H1 (cell line): ENCODE data around the gene MCF2L. TPM values are rescaled to one million over a fixed set of nuclear protein-coding genes. Genes with fewer than 3 reads are reported as not detected.

Experiments used
- CTCF ChIA-PET: fragments of 300-600 bp; sonication (Branson Sonifier 250); formaldehyde crosslinking; loops from one replicate; lab custom pipeline; 2021; ENCODE audit not compliant: partially characterized antibody; lab: Charles Lee
- POLR2A ChIA-PET: fragments of 300-600 bp; sonication (Branson Sonifier 250); formaldehyde crosslinking; loops from one replicate; lab custom pipeline; 2021; ENCODE audit warnings: inconsistent platforms; ENCODE audit not compliant: partially characterized antibody; lab: Charles Lee
- DNase-seq, 2 experiments: peaks; one replicate each; pipeline versions ENCODE4 v3.0.0 to v3.0.0-alpha.2; 2010 to 2022; ENCODE audit warnings: low spot score in 2 of 2, low read depth in 1 of 2, mixed read lengths in 1 of 2
- FAIRE-seq: peaks from 2 replicates; lab custom pipeline; 2011; peaks lifted over from hg19 to GRCh38; lab: Jason Lieb, UNC
- H2AFZ ChIP-seq: 2 replicates; pipeline ENCODE4 v1.8.1; 2012; ENCODE audit warnings: low read length, inconsistent platforms
- H2AK5ac ChIP-seq: 2 replicates; pipeline ENCODE4 v1.6.1; 2013; ENCODE audit warnings: low read depth, low read length
- H2BK120ac ChIP-seq: replicated peaks from 2 replicates; pipeline ENCODE3; 2013; ENCODE audit warnings: low read depth, low read length, inconsistent platforms
- H2BK12ac ChIP-seq: 2 replicates; pipeline ENCODE4 v1.6.1; 2013; ENCODE audit warnings: low read depth, low read length
- H2BK15ac ChIP-seq: 2 replicates; pipeline ENCODE4 v1.6.1; 2013; ENCODE audit warnings: low read length
- H2BK20ac ChIP-seq: 2 replicates; pipeline ENCODE4 v1.6.1; 2013; ENCODE audit warnings: low read length
- H2BK5ac ChIP-seq: 2 replicates; pipeline ENCODE4 v1.6.1; 2013; ENCODE audit warnings: low read depth, low read length
- H3K14ac ChIP-seq: 2 replicates; pipeline ENCODE4 v1.6.1; 2013; ENCODE audit warnings: inconsistent platforms; ENCODE audit not compliant: insufficient read length
- H3K18ac ChIP-seq: 2 replicates; pipeline ENCODE4 v1.6.1; 2013; ENCODE audit warnings: low read length; ENCODE audit errors: extremely low read depth
- H3K23ac ChIP-seq: 2 replicates; pipeline ENCODE4 v1.6.1; 2013; ENCODE audit warnings: inconsistent platforms; ENCODE audit not compliant: insufficient read length
- H3K23me2 ChIP-seq: 2 replicates; pipeline ENCODE4 v1.6.1; 2013; ENCODE audit warnings: low read depth, low read length
- H3K27ac ChIP-seq: 2 replicates; pipeline ENCODE4 v1.6.1; 2011; ENCODE audit warnings: low read depth, low read length, inconsistent platforms
- H3K27me3 ChIP-seq, 4 experiments: replicated peaks in 1 of 4; 1 replicate in 1 of 4; 2 replicates in 3 of 4; pipeline versions ENCODE4 v1.6.1 to v1.8.1; 2011 to 2013; ENCODE audit warnings: low read length in 3 of 4, mild to moderate bottlenecking in 3 of 4, inconsistent platforms in 2 of 4, mixed read lengths in 2 of 4, moderate library complexity in 1 of 4; ENCODE audit not compliant: control insufficient read depth in 3 of 4, insufficient read depth in 3 of 4; ENCODE audit errors: extremely low read depth in 1 of 4
- H3K36me3 ChIP-seq, 4 experiments: 2 replicates each; pipeline versions ENCODE4 v1.6.1 to v1.8.1; 2011 to 2013; ENCODE audit warnings: mild to moderate bottlenecking in 4 of 4, low read length in 3 of 4, moderate library complexity in 2 of 4, control low read depth in 1 of 4, inconsistent platforms in 1 of 4; ENCODE audit not compliant: insufficient read depth in 4 of 4, control insufficient read depth in 2 of 4
- H3K4ac ChIP-seq: replicated peaks from 2 replicates; pipeline ENCODE3; 2013; ENCODE audit warnings: low read length, low read depth, mixed read lengths, inconsistent platforms; ENCODE audit not compliant: insufficient read length
- H3K4me1 ChIP-seq, 4 experiments: replicated peaks in 1 of 4; 1 replicate in 1 of 4; 2 replicates in 3 of 4; pipeline versions ENCODE4 v1.6.1 to v1.8.1; 2011 to 2013; ENCODE audit warnings: low read length in 3 of 4, inconsistent platforms in 2 of 4, mixed read lengths in 1 of 4; ENCODE audit not compliant: insufficient read depth in 4 of 4, control insufficient read depth in 3 of 4
- H3K4me2 ChIP-seq, 2 experiments: 2 replicates each; pipeline versions ENCODE4 v1.6.1 to v1.8.1; 2011 to 2013; ENCODE audit warnings: low read depth in 2 of 2, low read length in 2 of 2, control low read depth in 1 of 2, inconsistent platforms in 1 of 2, mild to moderate bottlenecking in 1 of 2; ENCODE audit not compliant: insufficient read depth in 1 of 2
- H3K4me3 ChIP-seq, 4 experiments: fragments of 200-600, 300-600 bp in 1 of 4; sonication (generic), shearing (Covaris generic), sonication (Bioruptor Twin) in 1 of 4; 2 replicates each; pipeline versions ENCODE4 v1.5.1 to v1.8.1; 2011 to 2016; ENCODE audit warnings: low read length in 4 of 4, low read depth in 3 of 4, control low read depth in 2 of 4, inconsistent platforms in 2 of 4, mild to moderate bottlenecking in 2 of 4, mixed read lengths in 1 of 4, moderate library complexity in 1 of 4; ENCODE audit not compliant: insufficient read depth in 2 of 4; ENCODE audit errors: extremely low read depth in 1 of 4
- H3K56ac ChIP-seq: replicated peaks from 2 replicates; pipeline ENCODE3; 2013; ENCODE audit warnings: low read depth, mild to moderate bottlenecking, mixed read lengths, low read length, inconsistent platforms; ENCODE audit not compliant: insufficient read length
- H3K79me1 ChIP-seq: 2 replicates; pipeline ENCODE4 v1.6.1; 2013; ENCODE audit warnings: low read depth, low read length, control low read depth
- H3K79me2 ChIP-seq, 2 experiments: 2 replicates each; pipeline versions ENCODE4 v1.6.1 to v1.8.1; 2012 to 2013; ENCODE audit warnings: low read length in 2 of 2, mild to moderate bottlenecking in 2 of 2, inconsistent platforms in 1 of 2; ENCODE audit not compliant: insufficient read depth in 2 of 2, control insufficient read depth in 1 of 2
- H3K9ac ChIP-seq, 4 experiments: replicated peaks in 1 of 4; 1 replicate in 1 of 4; 2 replicates in 3 of 4; pipeline versions ENCODE4 v1.6.1 to v1.8.1; 2011 to 2013; ENCODE audit warnings: low read depth in 3 of 4, low read length in 3 of 4, control low read depth in 2 of 4, mild to moderate bottlenecking in 2 of 4, moderate library complexity in 2 of 4, inconsistent platforms in 1 of 4; ENCODE audit errors: extremely low read depth in 1 of 4
- H3K9me3 ChIP-seq, 2 experiments: 2 replicates each; pipeline versions ENCODE4 v1.6.1 to v1.8.1; 2012 to 2013; ENCODE audit warnings: mild to moderate bottlenecking in 2 of 2, moderate library complexity in 2 of 2, control low read depth in 1 of 2, inconsistent platforms in 1 of 2, low read depth in 1 of 2, low read length in 1 of 2, mixed read lengths in 1 of 2; ENCODE audit not compliant: insufficient read depth in 2 of 2
- H4K20me1 ChIP-seq, 2 experiments: replicated peaks in 1 of 2; 2 replicates each; pipeline versions ENCODE3 to v1.8.1; 2011 to 2013; ENCODE audit warnings: inconsistent platforms in 2 of 2, low read length in 2 of 2, mild to moderate bottlenecking in 1 of 2; ENCODE audit not compliant: insufficient read depth in 2 of 2, control insufficient read depth in 1 of 2
- H4K5ac ChIP-seq: 2 replicates; pipeline ENCODE4 v1.6.1; 2013; ENCODE audit warnings: low read length, low read depth, mixed read lengths, inconsistent platforms; ENCODE audit not compliant: insufficient read length
- H4K8ac ChIP-seq: 2 replicates; pipeline ENCODE4 v1.8.0; 2013; ENCODE audit warnings: mild to moderate bottlenecking, moderate library complexity, low read length, inconsistent platforms; ENCODE audit not compliant: insufficient read depth; ENCODE audit errors: extremely low read depth
- H4K91ac ChIP-seq: replicated peaks from 2 replicates; pipeline ENCODE3; 2013; ENCODE audit warnings: low read length, mixed read lengths, inconsistent platforms; ENCODE audit not compliant: insufficient read length
- CEBPB ChIP-seq: IDR thresholded peaks from 2 replicates; pipeline ENCODE4 v1.6.1; 2012; ENCODE audit warnings: low read depth, low read length
- CREB1 ChIP-seq: IDR thresholded peaks from 2 replicates; pipeline ENCODE4 v1.6.1; 2012; ENCODE audit warnings: inconsistent platforms
- HDAC6 ChIP-seq: IDR thresholded peaks from one replicate; pipeline ENCODE4 v1.7.1; 2012; ENCODE audit warnings: low read depth, mild to moderate bottlenecking, inconsistent platforms, low read length, moderate library complexity
- KDM4A ChIP-seq: IDR thresholded peaks from one replicate; pipeline ENCODE4 v1.7.1; 2012; ENCODE audit warnings: low read depth, mild to moderate bottlenecking, moderate library complexity, low read length, inconsistent platforms; ENCODE audit not compliant: severe bottlenecking
- NRF1 ChIP-seq: IDR thresholded peaks from 2 replicates; pipeline ENCODE4 v1.6.1; 2011; ENCODE audit warnings: mild to moderate bottlenecking, low read depth, low read length, improper control_type of control experiment
- SP1 ChIP-seq: IDR thresholded peaks from 2 replicates; pipeline ENCODE4 v1.6.1; 2011; ENCODE audit warnings: low read depth, low read length
- SRF ChIP-seq: IDR thresholded peaks from 2 replicates; pipeline ENCODE4 v1.6.1; 2011; ENCODE audit warnings: mild to moderate bottlenecking, low read depth, low read length, moderate library complexity
- TCF12 ChIP-seq: IDR thresholded peaks from 2 replicates; pipeline ENCODE4 v1.6.1; 2011; ENCODE audit warnings: low read depth, mild to moderate bottlenecking, low read length
- WGBS, 2 experiments: shearing (Covaris generic) in 1 of 2; methylation state at CpG; one replicate each; pipeline versions ENCODE4 v1.1.6 to v1.1.7; 2013 to 2015; ENCODE audit warnings: low lambda C conversion rate in 2 of 2, mixed read lengths in 2 of 2, inconsistent platforms in 1 of 2, low coverage in 1 of 2, missing lambda C conversion rate in 1 of 2; ENCODE audit not compliant: insufficient replicate concordance in 2 of 2, insufficient coverage in 1 of 2, insufficient read length in 1 of 2; ENCODE audit errors: extremely low coverage in 1 of 2, missing lambda C conversion rate in 1 of 2; 5-methylcytosine and 5-hydroxymethylcytosine counted together
- polyA plus RNA-seq, 7 experiments: library from polyadenylated mRNA; depleted of rRNA in 3 of 7; stranded (reverse) in 5 of 7; unstranded in 2 of 7; fragments of >200 nt in 5 of 7; fragments of 200-250 nt in 2 of 7; gene quantifications; 1 replicate in 5 of 7; 2 replicates in 1 of 7; 4 replicates in 1 of 7; pipeline versions ENCODE4 v1.2.1 to v1.2.3, GENCODE V29; 2011 to 2013; ENCODE audit warnings: missing spikeins in 2 of 7, mixed read lengths in 2 of 7
- total RNA-seq: library from RNA; stranded (reverse); fragmentation: NEBNext Ultra II Directional; extraction: Animal tissue kit (Norgen Biotek cat#: 25700); gene quantifications from 2 replicates; pipeline ENCODE4 v1.2.1, GENCODE V29; 2021

Gene MCF2L
- total and polyA plus RNA-seq, 2 of the 8 experiments (the other 6 are each of a cell fraction or from before 2014, with no cell fraction given): 10.1 to 24.4 TPM

DNA sequence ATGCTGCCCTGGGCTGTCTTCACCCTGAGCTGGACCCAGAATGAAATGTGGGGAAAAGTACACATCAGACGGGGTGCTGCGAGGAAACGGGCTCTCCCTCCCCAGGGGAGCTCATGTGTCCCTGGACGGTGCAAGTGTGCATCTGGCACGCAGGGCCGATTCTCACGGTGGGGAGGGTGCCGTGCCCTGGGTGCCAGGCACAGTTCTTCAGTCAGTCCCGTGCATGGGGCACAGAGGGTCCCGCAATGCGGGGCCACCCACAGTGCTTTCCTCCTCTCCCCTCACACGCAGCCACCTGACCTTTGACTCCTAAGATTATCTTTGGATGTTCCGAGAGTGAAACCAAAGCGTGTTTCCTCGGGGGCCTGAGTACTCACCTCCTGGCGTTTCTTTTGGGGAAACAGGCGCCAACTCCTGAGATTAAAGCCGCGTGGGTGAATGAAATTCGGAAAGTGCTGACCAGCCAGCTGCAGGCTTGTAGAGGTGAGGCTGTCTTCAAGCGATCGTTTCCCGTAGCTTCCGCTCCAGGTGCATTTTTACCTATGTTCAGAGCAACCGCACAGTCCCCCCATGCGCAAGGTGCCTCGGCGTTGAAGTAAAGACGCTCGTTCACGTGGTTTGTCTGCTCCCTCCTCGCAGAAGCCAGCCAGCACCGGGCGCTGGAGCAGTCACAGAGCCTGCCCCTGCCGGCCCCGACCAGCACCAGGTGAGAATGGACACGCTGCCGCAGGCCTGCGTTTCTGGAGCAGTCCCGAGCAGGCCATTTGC lies 119.1 kb downstream of the MCF2L start:
- H3K9me3 ChIP-seq: no peaks in the 10 kb centered on the region
- no peak overlapping the region for H2BK20ac ChIP-seq
- H2BK12ac ChIP-seq: no peak overlapping the region
- no peak overlapping the region for H3K23ac ChIP-seq
- ChIA-PET CTCF (interaction anchor here (0.6 to 4.3 kb wide), 12 partner anchors 9 to 656 kb away, joined by 3 to 30 read pairs (median 7); partner anchors contain the start of gene F10), POLR2A (no interaction called here)
- no peak overlapping the region for H4K91ac ChIP-seq
- no peak overlapping the region for H3K27ac ChIP-seq
- H2BK120ac ChIP-seq: no peak overlapping the region
- WGBS, 2 experiments: 93% methylated on average over 40 of the region's 40 CpGs; no CpG with 5 or more reads in 1 of the 2 experiments
- peaks cover 2% of the 10 kb centered on the region; the same call in 1 of the 2 replicates for H3K23me2 ChIP-seq
- peaks cover 0 to 6% (median 4%) of the 10 kb centered on the region in 4 experiments; a peak in 2 of 7 replicates for H3K4me1 ChIP-seq
- H3K79me2 ChIP-seq: no peaks in the 10 kb centered on the region
- no peak overlapping the region for H3K18ac ChIP-seq
- no peaks in the 10 kb centered on the region for H3K27me3 ChIP-seq
- H2AFZ ChIP-seq: no peak overlapping the region
- DNase-seq (no peak), FAIRE-seq (no peak)
- no peak overlapping the region for H3K4ac ChIP-seq
- H3K4me3 ChIP-seq: no peak overlapping the region
- H3K79me1 ChIP-seq: no peaks in the 10 kb centered on the region
- no peak overlapping the region for H2BK5ac ChIP-seq
- H2AK5ac ChIP-seq: no peak overlapping the region
- TF ChIP-seq KDM4A (no peak), HDAC6 (no peak), CEBPB (no peak), SRF (no peak), NRF1 (no peak), TCF12 (no peak), SP1 (no peak), CREB1 (no peak)
- no peak overlapping the region for H3K56ac ChIP-seq
- H4K8ac ChIP-seq: no peak overlapping the region
- peaks cover 3 to 8% (median 4%) of the 10 kb centered on the region in 4 experiments; a peak in 4 of 8 replicates for H3K36me3 ChIP-seq
- no peak overlapping the region for H2BK15ac ChIP-seq
- H4K5ac ChIP-seq: no peak overlapping the region
- no peak overlapping the region for H3K9ac ChIP-seq
- no peaks in the 10 kb centered on the region for H4K20me1 ChIP-seq
- H3K4me2 ChIP-seq: no peak overlapping the region
- no peak overlapping the region for H3K14ac ChIP-seq
